ENCODE results near the gene ABHD17A.
"Not testable (repeated sequence)": the region's sequence is repeated elsewhere in the genome, so short reads cannot be mapped to it uniquely, and the experiment has no call there.

ABHD17A gene

GRCh38 chr19:1879982-1880381 lies 5.3 kb downstream of the ABHD17A start:
- H3K9ac ChIP-seq (ENCODE audit: low read length); H3K27me3 ChIP-seq (replicated peaks; ENCODE audit: control insufficient read depth, insufficient read depth, low read length); H3K9me3 ChIP-seq (ENCODE audit: control insufficient read depth, low read length); H3K36me3 ChIP-seq (ENCODE audit: control insufficient read depth, insufficient read depth, low read length, severe bottlenecking); H3K4me3 ChIP-seq (ENCODE audit: low read length); DNase-seq (ENCODE audit: low read depth): not testable (repeated sequence)
- H3K4me1 ChIP-seq (ENCODE audit: control insufficient read depth, insufficient read depth, low read length): peaks cover 27% of the 10 kb centered on the region

DNA sequence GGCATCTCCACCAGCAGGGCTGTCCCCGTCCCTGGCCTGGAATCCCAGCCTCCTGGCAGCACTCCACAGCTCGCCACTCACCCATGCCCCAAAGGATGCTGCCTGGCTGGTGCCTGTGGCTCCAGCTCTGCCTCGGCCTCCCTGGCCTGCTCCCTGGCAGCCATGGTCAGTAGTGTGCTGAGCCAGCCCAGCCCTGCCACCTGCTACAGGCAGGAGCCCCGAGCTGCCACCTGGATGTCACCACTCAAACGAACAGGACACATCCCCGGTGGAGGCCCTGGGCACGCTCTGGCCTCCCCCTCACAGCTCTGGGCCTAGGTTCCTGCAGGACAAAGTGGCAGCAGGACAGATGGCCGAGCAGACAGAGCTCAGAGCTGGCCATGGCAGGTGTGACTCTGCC lies 6.7 kb downstream of the ABHD17A start:
- not testable (repeated sequence) for H3K4me3 ChIP-seq (ENCODE audit: low read length); H3K27me3 ChIP-seq (replicated peaks; ENCODE audit: control insufficient read depth, insufficient read depth, low read length); H3K36me3 ChIP-seq (ENCODE audit: control insufficient read depth, insufficient read depth, low read length, severe bottlenecking); DNase-seq (ENCODE audit: low read depth); H3K9ac ChIP-seq (ENCODE audit: low read length); H3K9me3 ChIP-seq (ENCODE audit: control insufficient read depth, low read length)
- peaks cover 29% of the 10 kb centered on the region for H3K4me1 ChIP-seq (ENCODE audit: control insufficient read depth, insufficient read depth, low read length)

- H3K4me1 ChIP-seq (ENCODE audit: control insufficient read depth, insufficient read depth, low read length): peaks cover 27% of the 10 kb centered on the region
- H3K27me3 ChIP-seq (replicated peaks; ENCODE audit: control insufficient read depth, insufficient read depth, low read length); H3K9ac ChIP-seq (ENCODE audit: low read length); H3K9me3 ChIP-seq (ENCODE audit: control insufficient read depth, low read length); H3K4me3 ChIP-seq (ENCODE audit: low read length); DNase-seq (ENCODE audit: low read depth); H3K36me3 ChIP-seq (ENCODE audit: control insufficient read depth, insufficient read depth, low read length, severe bottlenecking): not testable (repeated sequence)
Observed at GRCh38 chr19:1877280-1877660, 8.0 kb downstream of the ABHD17A start.

DNA sequence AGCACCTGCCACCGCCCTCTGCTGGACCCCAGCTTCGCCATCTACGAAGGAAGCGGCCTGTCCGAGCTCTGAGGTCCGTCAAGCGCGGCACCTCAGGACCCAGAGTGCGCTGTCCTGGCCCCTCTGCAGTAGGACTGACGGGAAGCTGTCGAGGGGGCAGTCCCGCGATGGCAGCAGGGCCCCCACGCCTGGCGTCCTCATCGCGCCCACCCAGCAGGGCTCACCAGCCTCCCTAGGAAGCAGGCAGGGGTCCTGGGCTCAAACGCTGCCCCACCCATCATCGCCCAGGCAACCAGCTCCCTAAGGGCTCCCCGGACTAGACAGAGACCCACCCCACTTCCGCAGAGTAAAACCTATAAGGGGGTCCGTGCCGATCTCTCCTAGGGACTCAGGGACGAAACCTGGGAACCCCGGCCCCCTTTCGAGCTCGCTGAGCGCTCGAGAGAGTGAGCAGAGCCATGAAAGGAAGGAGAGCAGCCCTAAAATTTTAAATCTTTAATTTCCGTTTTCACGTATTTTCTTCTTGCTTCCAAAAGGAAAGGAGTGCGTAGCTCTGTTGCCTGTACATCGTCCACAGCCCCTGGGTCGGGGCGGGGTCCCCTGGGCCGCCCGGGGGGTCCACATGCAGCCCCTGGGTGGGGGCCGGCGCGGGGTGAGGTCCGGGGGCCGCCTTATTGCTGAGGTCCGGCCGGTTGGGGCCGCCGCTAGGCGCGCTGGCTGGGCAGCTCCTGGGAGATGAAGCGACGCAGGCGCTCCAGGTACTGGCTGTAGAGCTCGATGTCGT lies 8.6 kb downstream of the ABHD17A start:
- H3K27me3 ChIP-seq (replicated peaks; ENCODE audit: control insufficient read depth, insufficient read depth, low read length); H3K9me3 ChIP-seq (ENCODE audit: control insufficient read depth, low read length); DNase-seq (ENCODE audit: low read depth); H3K36me3 ChIP-seq (ENCODE audit: control insufficient read depth, insufficient read depth, low read length, severe bottlenecking): not testable (repeated sequence)
- peak overlapping the region; percentile 92 for H3K4me3 ChIP-seq (ENCODE audit: low read length)
- peak overlapping the region; percentile 98 for H3K9ac ChIP-seq (ENCODE audit: low read length)
- peaks cover 27% of the 10 kb centered on the region for H3K4me1 ChIP-seq (ENCODE audit: control insufficient read depth, insufficient read depth, low read length)

GRCh38 chr19:1875646-1876495 lies 9.4 kb downstream of the ABHD17A start:
- Histone ChIP-seq H3K9ac (ENCODE audit: low read length) (peak overlapping the region; percentile 98), H3K4me1 (ENCODE audit: control insufficient read depth, insufficient read depth, low read length) (peaks cover 27% of the 10 kb centered on the region), H3K27me3 (replicated peaks; ENCODE audit: control insufficient read depth, insufficient read depth, low read length) (no peaks in the 10 kb centered on the region), H3K36me3 (ENCODE audit: control insufficient read depth, insufficient read depth, low read length, severe bottlenecking) (peaks cover 4% of the 10 kb centered on the region), H3K4me3 (ENCODE audit: low read length) (peak overlapping the region; percentile 92), H3K9me3 (ENCODE audit: control insufficient read depth, low read length) (no peaks in the 10 kb centered on the region)
- peak; percentile 97 for DNase-seq (ENCODE audit: low read depth)

- not testable (repeated sequence) for H3K27me3 ChIP-seq (replicated peaks; ENCODE audit: control insufficient read depth, insufficient read depth, low read length); H3K36me3 ChIP-seq (ENCODE audit: control insufficient read depth, insufficient read depth, low read length, severe bottlenecking); DNase-seq (ENCODE audit: low read depth); H3K9me3 ChIP-seq (ENCODE audit: control insufficient read depth, low read length)
- peaks cover 27% of the 10 kb centered on the region for H3K4me1 ChIP-seq (ENCODE audit: control insufficient read depth, insufficient read depth, low read length)
- H3K4me3 ChIP-seq (ENCODE audit: low read length): peak overlapping the region; percentile 92
- peak overlapping the region; percentile 98 for H3K9ac ChIP-seq (ENCODE audit: low read length)
Observed at GRCh38 chr19:1875265-1875645, 10.0 kb downstream of the ABHD17A start.

DNA sequence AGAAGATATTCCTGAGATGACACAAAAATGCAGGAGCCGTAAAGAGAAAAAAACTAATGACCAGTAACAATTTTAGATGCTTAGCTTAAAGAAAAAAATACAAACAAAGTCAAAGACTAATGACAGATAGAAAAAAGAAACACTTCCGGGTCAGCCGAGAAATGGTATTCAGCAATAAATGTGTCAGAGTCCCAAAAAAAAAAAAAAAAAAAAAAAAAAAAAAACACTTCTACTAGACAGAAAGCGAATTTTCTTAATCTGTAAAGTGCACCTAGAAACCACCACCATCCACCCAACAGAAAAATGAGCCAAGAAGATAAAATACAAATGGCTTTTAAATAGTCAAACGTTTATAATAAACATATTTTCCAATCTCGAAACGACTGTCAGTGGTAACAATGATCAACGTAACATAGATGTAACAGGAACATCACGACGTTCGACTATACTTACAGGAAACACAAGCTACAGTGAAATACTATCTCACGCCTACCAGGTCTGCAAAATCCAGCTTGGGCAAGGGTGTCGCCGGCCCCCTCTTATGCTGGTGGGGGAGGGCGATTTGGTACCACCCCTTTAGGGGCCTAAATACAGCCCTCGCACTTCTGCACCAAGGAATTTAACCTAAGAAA lies 10.6 kb downstream of the ABHD17A start:
- peak overlapping the region; percentile 98 for H3K9ac ChIP-seq (ENCODE audit: low read length)
- H3K9me3 ChIP-seq (ENCODE audit: control insufficient read depth, low read length): no peaks in the 10 kb centered on the region
- no peak for DNase-seq (ENCODE audit: low read depth)
- peak overlapping the region; percentile 92 for H3K4me3 ChIP-seq (ENCODE audit: low read length)
- peaks cover 27% of the 10 kb centered on the region for H3K4me1 ChIP-seq (ENCODE audit: control insufficient read depth, insufficient read depth, low read length)
- peaks cover 4% of the 10 kb centered on the region for H3K36me3 ChIP-seq (ENCODE audit: control insufficient read depth, insufficient read depth, low read length, severe bottlenecking)
- H3K27me3 ChIP-seq (replicated peaks; ENCODE audit: control insufficient read depth, insufficient read depth, low read length): no peaks in the 10 kb centered on the region

- Histone ChIP-seq H3K9me3 (ENCODE audit: control insufficient read depth, low read length) (no peaks in the 10 kb centered on the region), H3K36me3 (ENCODE audit: control insufficient read depth, insufficient read depth, low read length, severe bottlenecking) (peaks cover 4% of the 10 kb centered on the region), H3K4me3 (ENCODE audit: low read length) (peak overlapping the region; percentile 92), H3K9ac (ENCODE audit: low read length) (peak overlapping the region; percentile 98), H3K4me1 (ENCODE audit: control insufficient read depth, insufficient read depth, low read length) (peaks cover 27% of the 10 kb centered on the region), H3K27me3 (replicated peaks; ENCODE audit: control insufficient read depth, insufficient read depth, low read length) (no peaks in the 10 kb centered on the region)
- no peak for DNase-seq (ENCODE audit: low read depth)
Observed at GRCh38 chr19:1873524-1874473, 11.5 kb downstream of the ABHD17A start.

DNA sequence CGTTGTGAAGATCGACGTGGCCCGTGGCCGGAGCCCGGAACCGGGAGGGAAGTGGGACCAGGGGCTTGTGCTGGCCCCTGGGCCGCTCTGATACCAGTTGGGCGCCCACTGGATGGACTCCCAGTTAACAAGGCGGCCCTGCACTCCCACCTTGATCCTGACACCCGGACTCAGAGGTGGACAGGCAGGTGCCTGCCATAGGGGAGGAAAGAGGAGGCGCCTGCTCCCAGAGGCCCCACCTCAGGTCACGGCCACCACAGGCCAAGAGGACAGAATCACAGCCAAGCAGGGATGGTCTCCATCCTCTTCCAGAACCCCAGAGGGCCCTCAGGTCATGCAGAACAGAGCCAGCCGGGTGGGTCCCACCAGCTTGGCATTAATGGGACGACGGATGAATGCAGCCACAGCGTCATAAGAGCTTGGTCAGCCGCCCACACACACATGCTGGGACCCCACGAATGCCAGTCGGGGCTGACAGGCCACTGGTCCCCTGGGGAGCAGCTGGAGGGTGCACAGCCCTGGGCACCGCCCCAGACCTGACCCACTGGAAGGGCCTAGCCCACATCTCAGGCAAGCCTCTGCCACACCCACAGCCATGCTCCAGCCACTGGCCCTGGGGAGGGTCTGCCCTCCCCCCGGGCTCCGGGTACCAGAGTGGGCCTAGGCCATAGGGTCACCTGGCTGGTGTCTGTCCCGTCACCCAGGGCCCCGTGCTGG lies 12.3 kb downstream of the ABHD17A start:
- DNase-seq (ENCODE audit: low read depth): no peak
- no peaks in the 10 kb centered on the region for H3K9me3 ChIP-seq (ENCODE audit: control insufficient read depth, low read length)
- H3K9ac ChIP-seq (ENCODE audit: low read length): peak overlapping the region; percentile 98
- H3K4me1 ChIP-seq (ENCODE audit: control insufficient read depth, insufficient read depth, low read length): peaks cover 27% of the 10 kb centered on the region
- peaks cover 4% of the 10 kb centered on the region for H3K36me3 ChIP-seq (ENCODE audit: control insufficient read depth, insufficient read depth, low read length, severe bottlenecking)
- H3K27me3 ChIP-seq (replicated peaks; ENCODE audit: control insufficient read depth, insufficient read depth, low read length): no peaks in the 10 kb centered on the region
- H3K4me3 ChIP-seq (ENCODE audit: low read length): peak overlapping the region; percentile 92

DNA sequence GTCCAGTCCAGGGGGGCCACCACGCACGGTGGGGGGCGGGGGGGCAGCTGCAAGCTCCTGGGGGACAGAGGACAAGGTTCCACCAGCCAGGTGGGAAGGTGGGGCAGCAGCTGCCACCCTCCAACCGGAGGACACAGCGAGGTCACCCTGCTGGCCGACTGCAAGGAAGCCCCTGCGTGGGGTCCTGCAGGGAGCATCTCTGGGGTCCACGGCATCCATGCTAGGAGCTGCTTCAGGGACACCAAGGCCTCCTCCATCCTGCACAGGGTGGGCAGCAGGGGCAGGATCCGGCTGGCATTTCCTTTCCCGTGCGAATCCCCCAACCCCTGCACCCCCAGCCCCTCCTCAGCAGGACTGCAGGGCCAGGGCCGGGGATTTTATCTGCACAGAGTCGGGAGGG lies 13.7 kb downstream of the ABHD17A start:
- Histone ChIP-seq H3K9ac (ENCODE audit: low read length) (no peak overlapping the region), H3K9me3 (ENCODE audit: control insufficient read depth, low read length) (no peaks in the 10 kb centered on the region), H3K36me3 (ENCODE audit: control insufficient read depth, insufficient read depth, low read length, severe bottlenecking) (peaks cover 4% of the 10 kb centered on the region), H3K27me3 (replicated peaks; ENCODE audit: control insufficient read depth, insufficient read depth, low read length) (no peaks in the 10 kb centered on the region), H3K4me1 (ENCODE audit: control insufficient read depth, insufficient read depth, low read length) (peaks cover 27% of the 10 kb centered on the region), H3K4me3 (ENCODE audit: low read length) (no peak overlapping the region)
- no peak for DNase-seq (ENCODE audit: low read depth)

Data from adipocyte (in vitro differentiated cells).